GM23338 (cell line): Measurements from ENCODE around the gene OPTC. TPM values are rescaled to one million over a fixed set of nuclear protein-coding genes. Genes with fewer than 3 reads are reported as not detected.

Experiments
- ATAC-seq: fragments of 200-7000 bp; cut with Tn5 transposase; 3 replicates; pipeline ENCODE4 v1.9.1; 2020
- DNase-seq: peaks from one replicate; pipeline ENCODE4 v3.0.0-alpha.2; 2015; ENCODE audit warnings: low spot score
- H2AFZ ChIP-seq: fragments of 200-600 bp; sonication (generic); 2 replicates; pipeline ENCODE4 v1.8.0; 2016; ENCODE audit warnings: antibody characterized with exemption, mild to moderate bottlenecking, moderate library complexity
- H3F3A ChIP-seq: fragments of 200-600 bp; sonication (generic); replicated peaks from 2 replicates; pipeline ENCODE4 v1.8.0; 2017; ENCODE audit warnings: antibody characterized with exemption, mixed run types, low read depth
- H3K27ac ChIP-seq: fragments of 200-600 bp; sonication (generic); 2 replicates; pipeline ENCODE4 v1.6.1; 2016; ENCODE audit warnings: low read depth
- H3K27me3 ChIP-seq: fragments of 200-600 bp; sonication (generic); 2 replicates; pipeline ENCODE4 v1.8.0; 2016; ENCODE audit warnings: mild to moderate bottlenecking, mixed run types, moderate library complexity; ENCODE audit not compliant: insufficient read depth
- H3K36me3 ChIP-seq: fragments of 200-600 bp; sonication (generic); 2 replicates; pipeline ENCODE4 v1.8.0; 2016; ENCODE audit warnings: mild to moderate bottlenecking; ENCODE audit not compliant: insufficient read depth
- H3K4me1 ChIP-seq: fragments of 200-600 bp; sonication (generic); 2 replicates; pipeline ENCODE4 v1.8.0; 2016; ENCODE audit warnings: mild to moderate bottlenecking, moderate library complexity; ENCODE audit not compliant: insufficient read depth
- H3K4me2 ChIP-seq: fragments of 200-600 bp; sonication (generic); 2 replicates; pipeline ENCODE4 v1.7.1; 2017; ENCODE audit warnings: mixed run types
- H3K4me3 ChIP-seq: fragments of 200-600 bp; sonication (generic); 2 replicates; pipeline ENCODE4 v1.6.1; 2016; ENCODE audit warnings: mixed run types
- H3K79me2 ChIP-seq: fragments of 200-600 bp; sonication (generic); replicated peaks from 2 replicates; pipeline ENCODE4 v1.8.0; 2017; ENCODE audit warnings: mild to moderate bottlenecking; ENCODE audit not compliant: insufficient read depth
- H3K9me2 ChIP-seq: fragments of 200-600 bp; sonication (generic); 2 replicates; pipeline ENCODE4 v1.8.0; 2017; ENCODE audit not compliant: insufficient read depth
- H4K20me1 ChIP-seq: fragments of 200-600 bp; sonication (generic); replicated peaks from 2 replicates; pipeline ENCODE4 v1.8.0; 2017; ENCODE audit warnings: mild to moderate bottlenecking; ENCODE audit not compliant: insufficient read depth
- H3K27ac Mint-ChIP-seq: 2 replicates; pipeline ENCODE4 v1.8.0; 2020; ENCODE audit warnings: inconsistent platforms, mild to moderate bottlenecking, moderate library complexity, mixed read lengths
- H3K27me3 Mint-ChIP-seq: 3 replicates; pipeline ENCODE4 v1.8.0; 2022; ENCODE audit warnings: low read depth, mild to moderate bottlenecking, moderate library complexity, mixed read lengths, inconsistent platforms; ENCODE audit not compliant: insufficient read depth, poor library complexity
- H3K36me3 Mint-ChIP-seq: 3 replicates; pipeline ENCODE4 v1.8.0; 2021; ENCODE audit warnings: low read depth, mild to moderate bottlenecking, inconsistent platforms, moderate library complexity, mixed read lengths
- H3K4me1 Mint-ChIP-seq: 3 replicates; pipeline ENCODE4 v1.8.0; 2020; ENCODE audit warnings: mild to moderate bottlenecking, inconsistent platforms, mixed read lengths
- H3K4me3 Mint-ChIP-seq: 3 replicates; pipeline ENCODE4 v1.8.0; 2021; ENCODE audit warnings: moderate library complexity, mild to moderate bottlenecking, inconsistent platforms, mixed read lengths
- H3K9me3 Mint-ChIP-seq: 3 replicates; pipeline ENCODE4 v1.8.0; 2020; ENCODE audit warnings: moderate library complexity, mild to moderate bottlenecking, inconsistent platforms, mixed read lengths
- EZH2 ChIP-seq: fragments of 200-600 bp; sonication (generic); IDR thresholded peaks from one replicate; pipeline ENCODE4 v1.8.0; 2017; ENCODE audit warnings: antibody characterized with exemption, mild to moderate bottlenecking, low read depth; ENCODE audit not compliant: unreplicated experiment
- EZH2phosphoT487 ChIP-seq: fragments of 200-600 bp; sonication (generic); IDR thresholded peaks from one replicate; pipeline ENCODE4 v1.8.1; 2018; ENCODE audit warnings: antibody characterized with exemption; ENCODE audit not compliant: unreplicated experiment
- NANOG ChIP-seq: IDR thresholded peaks from 2 replicates; pipeline ENCODE4 v1.6.1; 2016; ENCODE audit warnings: antibody characterized with exemption, borderline replicate concordance
- POLR2AphosphoS5 ChIP-seq: IDR thresholded peaks from 2 replicates; pipeline ENCODE4 v1.6.1; 2016; ENCODE audit warnings: antibody characterized with exemption, low read depth
- ZNF114 ChIP-seq: fragments of 250-450 bp; sonication (Bioruptor Pico); IDR thresholded peaks from 2 replicates; pipeline ENCODE4 v1.5.0; 2020; ENCODE audit warnings: mild to moderate bottlenecking, moderate library complexity
- ZNF331 ChIP-seq: fragments of 250-450 bp; sonication (Bioruptor Pico); IDR thresholded peaks from 2 replicates; pipeline ENCODE4 v1.5.0; 2020; ENCODE audit warnings: low read depth, mild to moderate bottlenecking, moderate library complexity
- polyA plus RNA-seq: library from polyadenylated mRNA; unstranded; fragments of >200 nt; fragmentation: Nextera tagmentation; extraction: Ambion mirVana; gene quantifications from 2 replicates; pipeline ENCODE4 v1.2.1, GENCODE V29; 2016
- total RNA-seq: library from RNA; depleted of rRNA; stranded (reverse); fragments of >200 nt; shearing (Covaris generic); gene quantifications from 2 replicates; pipeline ENCODE4 v1.2.3, GENCODE V29; 2014
- TF ChIP-seq, protein P1 (sequence below): IDR thresholded peaks from 2 replicates; pipeline ENCODE4 v1.6.1; 2016; ENCODE audit warnings: antibody characterized with exemption
- TF ChIP-seq, protein P2 (sequence below): IDR thresholded peaks from one replicate; pipeline ENCODE4 v1.6.1; 2018; ENCODE audit warnings: antibody characterized with exemption; ENCODE audit not compliant: unreplicated experiment
- TF ChIP-seq, protein P3 (sequence below), 2 experiments: fragments of 200-600 bp in 1 of 2; sonication (generic) in 1 of 2; conservative IDR thresholded peaks; 2 replicates each; pipeline versions ENCODE4 v1.5.1 to v1.6.1; 2016 to 2017; ENCODE audit warnings: antibody characterized with exemption in 2 of 2, low read depth in 2 of 2, mild to moderate bottlenecking in 2 of 2, moderate library complexity in 1 of 2

OPTC gene
- total and polyA plus RNA-seq, 2 experiments from 2014 or later = 0.50 to 1.0 TPM

DNA sequence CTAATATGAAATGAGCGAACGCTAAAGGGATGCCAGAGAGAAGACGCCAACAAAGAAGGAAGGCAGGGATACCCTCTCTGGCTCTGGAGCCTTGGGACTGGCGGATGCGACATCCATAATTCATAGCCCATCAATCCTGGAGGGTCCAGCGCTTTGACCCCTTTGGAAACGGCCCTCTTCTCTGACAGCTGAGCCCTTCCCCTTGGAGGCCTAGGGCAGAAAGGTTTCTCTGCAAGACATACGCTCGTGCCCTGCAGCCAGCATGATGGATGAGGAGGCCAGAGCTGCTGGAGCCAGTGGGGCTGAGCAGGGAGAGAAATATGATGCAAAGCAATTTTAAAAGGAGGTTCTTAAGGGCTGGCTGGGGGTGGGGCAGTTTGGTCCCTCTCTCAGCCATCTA, 22.2 kb downstream of the OPTC start (continued):
- TF ChIP-seq, protein P1, sequence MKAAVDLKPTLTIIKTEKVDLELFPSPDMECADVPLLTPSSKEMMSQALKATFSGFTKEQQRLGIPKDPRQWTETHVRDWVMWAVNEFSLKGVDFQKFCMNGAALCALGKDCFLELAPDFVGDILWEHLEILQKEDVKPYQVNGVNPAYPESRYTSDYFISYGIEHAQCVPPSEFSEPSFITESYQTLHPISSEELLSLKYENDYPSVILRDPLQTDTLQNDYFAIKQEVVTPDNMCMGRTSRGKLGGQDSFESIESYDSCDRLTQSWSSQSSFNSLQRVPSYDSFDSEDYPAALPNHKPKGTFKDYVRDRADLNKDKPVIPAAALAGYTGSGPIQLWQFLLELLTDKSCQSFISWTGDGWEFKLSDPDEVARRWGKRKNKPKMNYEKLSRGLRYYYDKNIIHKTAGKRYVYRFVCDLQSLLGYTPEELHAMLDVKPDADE = no peak
- TF ChIP-seq, protein P2, sequence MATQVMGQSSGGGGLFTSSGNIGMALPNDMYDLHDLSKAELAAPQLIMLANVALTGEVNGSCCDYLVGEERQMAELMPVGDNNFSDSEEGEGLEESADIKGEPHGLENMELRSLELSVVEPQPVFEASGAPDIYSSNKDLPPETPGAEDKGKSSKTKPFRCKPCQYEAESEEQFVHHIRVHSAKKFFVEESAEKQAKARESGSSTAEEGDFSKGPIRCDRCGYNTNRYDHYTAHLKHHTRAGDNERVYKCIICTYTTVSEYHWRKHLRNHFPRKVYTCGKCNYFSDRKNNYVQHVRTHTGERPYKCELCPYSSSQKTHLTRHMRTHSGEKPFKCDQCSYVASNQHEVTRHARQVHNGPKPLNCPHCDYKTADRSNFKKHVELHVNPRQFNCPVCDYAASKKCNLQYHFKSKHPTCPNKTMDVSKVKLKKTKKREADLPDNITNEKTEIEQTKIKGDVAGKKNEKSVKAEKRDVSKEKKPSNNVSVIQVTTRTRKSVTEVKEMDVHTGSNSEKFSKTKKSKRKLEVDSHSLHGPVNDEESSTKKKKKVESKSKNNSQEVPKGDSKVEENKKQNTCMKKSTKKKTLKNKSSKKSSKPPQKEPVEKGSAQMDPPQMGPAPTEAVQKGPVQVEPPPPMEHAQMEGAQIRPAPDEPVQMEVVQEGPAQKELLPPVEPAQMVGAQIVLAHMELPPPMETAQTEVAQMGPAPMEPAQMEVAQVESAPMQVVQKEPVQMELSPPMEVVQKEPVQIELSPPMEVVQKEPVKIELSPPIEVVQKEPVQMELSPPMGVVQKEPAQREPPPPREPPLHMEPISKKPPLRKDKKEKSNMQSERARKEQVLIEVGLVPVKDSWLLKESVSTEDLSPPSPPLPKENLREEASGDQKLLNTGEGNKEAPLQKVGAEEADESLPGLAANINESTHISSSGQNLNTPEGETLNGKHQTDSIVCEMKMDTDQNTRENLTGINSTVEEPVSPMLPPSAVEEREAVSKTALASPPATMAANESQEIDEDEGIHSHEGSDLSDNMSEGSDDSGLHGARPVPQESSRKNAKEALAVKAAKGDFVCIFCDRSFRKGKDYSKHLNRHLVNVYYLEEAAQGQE = no peak
- TF ChIP-seq EZH2 (no peak), ZNF114 (CRISPR knock-in tag) (no peak), EZH2phosphoT487 (no peak), ZNF331 (CRISPR knock-in tag) (no peak)

DNA sequence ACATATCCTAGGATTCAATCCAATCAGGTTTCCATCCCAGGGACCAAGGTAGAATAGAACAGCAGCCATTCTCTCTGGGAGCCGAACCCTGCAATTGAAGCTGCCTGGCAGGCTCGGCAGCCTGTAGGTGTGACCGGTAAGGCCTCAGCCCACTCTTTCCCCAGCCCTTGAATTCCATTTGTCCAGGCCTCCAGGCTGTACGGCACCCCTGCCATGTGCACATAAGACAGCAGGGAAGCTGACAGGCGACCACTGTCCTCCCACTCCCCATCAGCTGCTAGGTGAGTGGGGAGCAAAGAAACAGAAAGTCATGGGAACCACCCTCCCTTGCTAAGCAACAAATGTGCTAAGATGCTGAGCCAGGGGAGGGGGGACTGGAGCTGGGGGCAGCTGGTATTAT, 23.0 kb downstream of the OPTC start:
- Histone ChIP-seq H3K36me3 (no peaks in the 10 kb centered on the region), H2AFZ (no peak overlapping the region), H3K4me1 (peaks cover 69% of the 10 kb centered on the region), H3F3A (no peaks in the 10 kb centered on the region), H3K27ac (no peak overlapping the region), H4K20me1 (no peaks in the 10 kb centered on the region), H3K4me3 (no peak overlapping the region), H3K27me3 (peaks cover 95% of the 10 kb centered on the region), H3K4me2 (no peak overlapping the region), H3K9me2 (no peaks in the 10 kb centered on the region), H3K79me2 (no peaks in the 10 kb centered on the region)
- no peaks in the 10 kb centered on the region; the same call in 2 of the 3 replicates for H3K36me3 Mint-ChIP-seq
- no peak overlapping the region for H3K27ac Mint-ChIP-seq
- H3K9me3 Mint-ChIP-seq = no peaks in the 10 kb centered on the region; the same call in 1 of the 3 replicates
- no peak overlapping the region for H3K4me3 Mint-ChIP-seq
- peaks cover 89% of the 10 kb centered on the region for H3K27me3 Mint-ChIP-seq
- peaks cover 77% of the 10 kb centered on the region for H3K4me1 Mint-ChIP-seq
- DNase-seq = no peak
- no peak for ATAC-seq
- TF ChIP-seq, protein P3, sequence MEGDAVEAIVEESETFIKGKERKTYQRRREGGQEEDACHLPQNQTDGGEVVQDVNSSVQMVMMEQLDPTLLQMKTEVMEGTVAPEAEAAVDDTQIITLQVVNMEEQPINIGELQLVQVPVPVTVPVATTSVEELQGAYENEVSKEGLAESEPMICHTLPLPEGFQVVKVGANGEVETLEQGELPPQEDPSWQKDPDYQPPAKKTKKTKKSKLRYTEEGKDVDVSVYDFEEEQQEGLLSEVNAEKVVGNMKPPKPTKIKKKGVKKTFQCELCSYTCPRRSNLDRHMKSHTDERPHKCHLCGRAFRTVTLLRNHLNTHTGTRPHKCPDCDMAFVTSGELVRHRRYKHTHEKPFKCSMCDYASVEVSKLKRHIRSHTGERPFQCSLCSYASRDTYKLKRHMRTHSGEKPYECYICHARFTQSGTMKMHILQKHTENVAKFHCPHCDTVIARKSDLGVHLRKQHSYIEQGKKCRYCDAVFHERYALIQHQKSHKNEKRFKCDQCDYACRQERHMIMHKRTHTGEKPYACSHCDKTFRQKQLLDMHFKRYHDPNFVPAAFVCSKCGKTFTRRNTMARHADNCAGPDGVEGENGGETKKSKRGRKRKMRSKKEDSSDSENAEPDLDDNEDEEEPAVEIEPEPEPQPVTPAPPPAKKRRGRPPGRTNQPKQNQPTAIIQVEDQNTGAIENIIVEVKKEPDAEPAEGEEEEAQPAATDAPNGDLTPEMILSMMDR (conservative IDR thresholded peaks at IDR 0.05; ENCODE audit: low read depth in 2 of 2) = no peak
- TF ChIP-seq, protein P2 = no peak
- TF ChIP-seq NANOG (no peak), ZNF331 (CRISPR knock-in tag) (no peak), POLR2AphosphoS5 (no peak), EZH2 (no peak)
